ENCODE results near the gene COPS7A.
"Not testable (repeated sequence)": the region's sequence is repeated elsewhere in the genome, so short reads cannot be mapped to it uniquely, and the experiment has no call there.

COPS7A gene

DNA sequence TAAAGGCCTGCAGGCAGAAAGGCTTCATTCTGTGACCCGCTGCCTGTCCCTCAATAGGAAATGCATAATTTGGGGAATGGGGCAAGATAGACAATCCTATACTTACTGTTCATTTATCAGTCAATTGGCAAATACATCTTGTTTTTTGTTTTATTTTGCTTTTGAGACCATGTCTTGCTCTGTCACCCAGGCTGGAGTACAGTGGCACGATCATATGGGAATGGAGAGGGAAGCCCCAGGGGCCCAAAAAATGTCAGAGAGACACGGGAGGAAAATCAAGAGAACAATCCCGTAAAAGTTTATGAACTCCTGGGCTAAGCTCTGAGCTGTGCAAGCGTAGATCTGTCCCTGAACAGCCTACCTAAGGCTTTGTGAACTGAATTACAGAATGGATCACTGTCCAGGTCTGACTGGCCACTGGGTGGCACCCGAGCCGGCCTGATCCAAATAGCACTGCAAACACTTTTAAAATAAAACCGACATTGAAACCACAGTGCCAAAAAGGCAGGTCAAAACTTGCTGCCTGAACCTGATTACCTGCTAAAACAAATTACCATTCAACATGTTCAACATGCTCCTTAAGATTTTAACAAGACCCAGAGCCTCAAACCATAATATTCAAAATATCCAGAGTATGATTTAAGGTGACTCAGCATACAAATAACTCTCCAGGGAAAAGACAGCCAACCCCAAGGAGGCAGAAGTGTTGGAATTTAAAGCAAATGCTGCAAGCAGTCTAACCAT, 11.8 kb downstream of the COPS7A start:
- peaks cover 18% of the 10 kb centered on the region for H3K36me3 ChIP-seq (ENCODE audit: control insufficient read depth, insufficient read depth, low read length)
- H3K27ac ChIP-seq (ENCODE audit: low read depth, low read length, severe bottlenecking), result no peak overlapping the region
- H3K9me3 ChIP-seq (ENCODE audit: control insufficient read depth, low read length), result no peaks in the 10 kb centered on the region
- 39 to 41% methylated on average over 7 of the region's 8 CpGs for WGBS, 2 experiments (ENCODE audit: insufficient coverage in 2 of 2)
- no peak overlapping the region for H3K4me3 ChIP-seq (ENCODE audit: extremely low read depth, insufficient read depth, low read length, poor library complexity, severe bottlenecking)
- no peaks in the 10 kb centered on the region for H3K4me1 ChIP-seq (ENCODE audit: control insufficient read depth, insufficient read depth, low read length, poor library complexity, severe bottlenecking)

DNA sequence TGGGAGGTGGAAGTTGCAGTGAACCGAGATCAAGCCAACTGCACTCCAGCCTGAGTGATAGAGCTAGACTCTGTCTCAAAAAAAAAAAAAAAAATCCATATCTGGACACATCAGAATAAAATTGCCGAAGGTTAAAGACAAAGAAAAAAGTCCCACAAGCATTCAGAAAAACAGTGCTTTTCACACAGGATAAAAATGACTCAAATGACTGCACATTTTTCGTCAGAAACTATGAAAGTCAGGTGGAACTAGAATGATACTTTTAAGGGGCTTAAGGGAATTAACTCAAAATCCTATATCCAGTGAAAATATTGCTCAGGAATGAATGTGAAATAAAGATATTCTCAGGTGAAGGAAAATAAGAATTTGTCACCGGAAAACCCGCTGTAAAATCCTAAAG, 12.9 kb downstream of the COPS7A start:
- 96 to 100% methylated on average over 3 to 4 of the region's 5 CpGs for WGBS, 2 experiments (ENCODE audit: insufficient coverage in 2 of 2)
- Histone ChIP-seq H3K9me3 (ENCODE audit: control insufficient read depth, low read length) (no peaks in the 10 kb centered on the region), H3K27ac (ENCODE audit: low read depth, low read length, severe bottlenecking) (no peak overlapping the region), H3K4me1 (ENCODE audit: control insufficient read depth, insufficient read depth, low read length, poor library complexity, severe bottlenecking) (no peaks in the 10 kb centered on the region), H3K4me3 (ENCODE audit: extremely low read depth, insufficient read depth, low read length, poor library complexity, severe bottlenecking) (no peak overlapping the region), H3K36me3 (ENCODE audit: control insufficient read depth, insufficient read depth, low read length) (peaks cover 7% of the 10 kb centered on the region)

DNA sequence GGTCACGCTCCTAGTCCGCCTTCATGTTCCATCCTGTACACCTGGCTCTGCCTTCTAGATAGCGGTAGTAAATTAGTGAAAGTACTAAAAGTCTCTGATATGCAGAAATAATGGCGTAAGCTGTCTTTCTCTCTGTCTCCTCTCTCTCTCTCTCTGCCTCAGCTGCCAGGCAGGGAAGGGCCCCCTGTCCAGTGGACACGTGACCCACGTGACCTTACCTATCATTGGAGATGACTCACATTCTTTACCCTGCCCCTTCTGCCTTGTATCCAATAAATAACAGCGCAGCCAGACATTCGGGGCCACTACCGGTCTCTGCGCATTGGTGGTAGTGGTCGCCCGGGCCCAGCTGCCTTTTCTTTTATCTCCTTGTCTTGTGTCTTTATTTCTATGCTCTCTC, 18.2 kb downstream of the COPS7A start:
- not testable (repeated sequence) for H3K27ac ChIP-seq (ENCODE audit: low read depth, low read length, severe bottlenecking); H3K4me1 ChIP-seq (ENCODE audit: control insufficient read depth, insufficient read depth, low read length, poor library complexity, severe bottlenecking); H3K9me3 ChIP-seq (ENCODE audit: control insufficient read depth, low read length); H3K4me3 ChIP-seq (ENCODE audit: extremely low read depth, insufficient read depth, low read length, poor library complexity, severe bottlenecking)
- WGBS, 2 experiments (ENCODE audit: insufficient coverage in 2 of 2), result 87 to 90% methylated on average over 6 of the region's 12 CpGs
- H3K36me3 ChIP-seq (ENCODE audit: control insufficient read depth, insufficient read depth, low read length), result peaks cover 16% of the 10 kb centered on the region

DNA sequence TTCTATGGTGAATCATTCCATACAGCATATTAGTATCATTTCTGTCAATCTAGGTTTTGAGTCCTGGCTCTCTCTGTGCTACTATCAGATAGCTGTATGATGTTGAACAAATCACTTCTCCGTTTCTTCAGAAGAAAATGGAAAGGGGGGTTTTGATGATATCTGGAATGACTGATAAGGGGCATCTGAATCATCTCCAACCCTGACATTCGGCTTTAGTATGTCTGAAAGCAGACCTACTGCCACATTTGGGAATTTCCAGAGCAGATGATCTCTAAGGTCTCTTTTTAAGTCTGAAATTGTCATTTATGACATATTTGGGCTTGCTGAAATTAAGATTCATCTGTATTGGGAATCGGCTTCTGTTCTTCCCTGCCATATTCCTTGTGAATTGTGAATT, 19.0 kb downstream of the COPS7A start:
- Histone ChIP-seq H3K4me1 (ENCODE audit: control insufficient read depth, insufficient read depth, low read length, poor library complexity, severe bottlenecking) (no peaks in the 10 kb centered on the region), H3K4me3 (ENCODE audit: extremely low read depth, insufficient read depth, low read length, poor library complexity, severe bottlenecking) (no peak overlapping the region), H3K36me3 (ENCODE audit: control insufficient read depth, insufficient read depth, low read length) (peaks cover 23% of the 10 kb centered on the region), H3K9me3 (ENCODE audit: control insufficient read depth, low read length) (no peaks in the 10 kb centered on the region), H3K27ac (ENCODE audit: low read depth, low read length, severe bottlenecking) (no peak overlapping the region)
- 100% methylated on average over 2 of the region's 3 CpGs for WGBS, 2 experiments (ENCODE audit: insufficient coverage in 2 of 2)

DNA sequence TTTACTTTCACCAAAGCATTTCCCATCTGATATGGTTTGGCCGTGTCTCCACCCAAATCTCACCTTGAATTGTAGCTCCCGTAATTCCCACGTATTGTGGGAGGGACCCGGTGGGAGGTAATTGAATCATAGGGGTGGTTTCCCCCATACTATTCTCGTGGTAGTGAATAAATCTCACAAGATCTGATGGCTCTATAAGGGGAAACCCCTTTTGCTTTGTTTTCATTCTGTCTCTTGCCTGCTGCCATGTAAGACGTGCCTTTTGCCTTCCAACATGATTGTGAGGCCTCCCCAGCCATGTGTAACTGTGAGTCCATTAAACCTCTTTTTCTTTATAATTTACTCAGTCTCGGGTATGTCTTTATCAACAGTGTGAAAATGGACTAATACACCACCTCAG, 19.5 kb downstream of the COPS7A start:
- not testable (repeated sequence) for H3K27ac ChIP-seq (ENCODE audit: low read depth, low read length, severe bottlenecking); H3K4me1 ChIP-seq (ENCODE audit: control insufficient read depth, insufficient read depth, low read length, poor library complexity, severe bottlenecking); H3K9me3 ChIP-seq (ENCODE audit: control insufficient read depth, low read length); H3K4me3 ChIP-seq (ENCODE audit: extremely low read depth, insufficient read depth, low read length, poor library complexity, severe bottlenecking)
- 67 to 92% methylated on average over 3 of the region's 7 CpGs for WGBS, 2 experiments (ENCODE audit: insufficient coverage in 2 of 2)
- peaks cover 28% of the 10 kb centered on the region for H3K36me3 ChIP-seq (ENCODE audit: control insufficient read depth, insufficient read depth, low read length)

DNA sequence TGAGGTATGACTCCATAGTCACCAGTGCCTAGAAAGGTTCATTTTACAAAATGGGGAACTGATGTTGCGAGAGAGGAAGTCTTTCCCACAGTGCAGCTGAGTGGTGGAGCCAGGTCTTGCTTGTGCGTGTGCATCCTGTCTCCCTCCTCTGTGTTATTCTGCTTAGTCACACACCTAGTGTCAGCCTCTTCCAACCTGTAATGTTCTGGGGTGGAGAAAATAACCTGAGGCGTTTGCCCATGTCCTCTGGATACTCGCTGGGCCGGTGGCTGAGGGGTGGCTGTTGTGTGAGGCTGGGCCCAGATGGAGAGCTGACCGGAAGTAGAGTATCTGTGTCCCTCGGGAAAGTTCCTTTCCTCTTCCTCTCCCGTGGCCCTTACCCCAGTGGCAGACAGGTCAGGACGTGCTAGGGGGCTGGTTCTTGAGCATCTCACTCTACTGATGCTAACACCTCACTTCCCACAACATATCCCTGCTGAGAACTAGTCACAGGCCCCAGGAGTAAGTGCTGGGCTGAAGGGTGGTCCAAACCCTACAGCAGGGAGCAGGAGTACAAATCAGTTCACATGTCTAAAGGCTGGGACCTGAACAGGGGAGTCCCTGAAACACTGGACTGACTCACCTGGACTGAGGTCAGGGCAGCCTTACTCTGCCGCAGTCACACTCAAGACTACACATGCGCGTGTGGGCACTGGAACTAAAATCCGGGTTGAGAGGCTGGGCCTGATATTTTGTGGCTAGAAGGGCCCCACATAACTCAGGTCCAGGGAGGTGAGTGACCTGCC, 22.1 kb downstream of the COPS7A start:
- H3K27ac ChIP-seq (ENCODE audit: low read depth, low read length, severe bottlenecking), result peak overlapping the region; percentile 23
- 85 to 95% methylated on average over 5 to 11 of the region's 13 CpGs for WGBS, 2 experiments (ENCODE audit: insufficient coverage in 2 of 2)
- H3K36me3 ChIP-seq (ENCODE audit: control insufficient read depth, insufficient read depth, low read length), result peaks cover 54% of the 10 kb centered on the region

DNA sequence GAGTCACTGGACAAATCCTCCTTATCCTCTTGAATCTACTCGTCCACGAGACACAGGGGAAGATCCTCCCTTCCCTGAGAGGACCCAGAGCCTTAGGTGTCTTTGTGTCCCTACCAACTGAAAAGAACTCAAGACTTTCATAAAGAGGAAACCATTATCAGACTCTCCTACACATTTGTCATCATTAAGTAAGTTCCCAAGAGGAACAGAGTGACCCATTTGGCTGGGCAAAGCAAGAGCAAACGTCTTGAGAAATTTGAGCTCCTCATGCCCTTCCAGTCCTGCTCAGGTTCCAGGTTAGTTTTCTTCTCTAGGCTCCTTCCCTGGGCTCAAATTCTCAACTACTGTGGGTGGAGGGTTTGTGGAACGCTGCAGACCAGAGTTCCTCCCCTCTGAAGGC, 23.4 kb downstream of the COPS7A start:
- no peak overlapping the region for H3K27ac ChIP-seq (ENCODE audit: low read depth, low read length, severe bottlenecking)
- no peaks in the 10 kb centered on the region for H3K9me3 ChIP-seq (ENCODE audit: control insufficient read depth, low read length)
- WGBS, 2 experiments (ENCODE audit: insufficient coverage in 2 of 2), result 96 to 100% methylated on average over 3 of the region's 4 CpGs
- no peak overlapping the region for H3K4me3 ChIP-seq (ENCODE audit: extremely low read depth, insufficient read depth, low read length, poor library complexity, severe bottlenecking)
- peaks cover 6% of the 10 kb centered on the region for H3K4me1 ChIP-seq (ENCODE audit: control insufficient read depth, insufficient read depth, low read length, poor library complexity, severe bottlenecking)
- peaks cover 65% of the 10 kb centered on the region for H3K36me3 ChIP-seq (ENCODE audit: control insufficient read depth, insufficient read depth, low read length)

More for the DNA sequence above, 22.1 kb downstream of the COPS7A start:
- H3K9me3 ChIP-seq (ENCODE audit: control insufficient read depth, low read length), result no peaks in the 10 kb centered on the region
- H3K4me3 ChIP-seq (ENCODE audit: extremely low read depth, insufficient read depth, low read length, poor library complexity, severe bottlenecking), result no peak overlapping the region
- H3K4me1 ChIP-seq (ENCODE audit: control insufficient read depth, insufficient read depth, low read length, poor library complexity, severe bottlenecking), result no peaks in the 10 kb centered on the region

DNA sequence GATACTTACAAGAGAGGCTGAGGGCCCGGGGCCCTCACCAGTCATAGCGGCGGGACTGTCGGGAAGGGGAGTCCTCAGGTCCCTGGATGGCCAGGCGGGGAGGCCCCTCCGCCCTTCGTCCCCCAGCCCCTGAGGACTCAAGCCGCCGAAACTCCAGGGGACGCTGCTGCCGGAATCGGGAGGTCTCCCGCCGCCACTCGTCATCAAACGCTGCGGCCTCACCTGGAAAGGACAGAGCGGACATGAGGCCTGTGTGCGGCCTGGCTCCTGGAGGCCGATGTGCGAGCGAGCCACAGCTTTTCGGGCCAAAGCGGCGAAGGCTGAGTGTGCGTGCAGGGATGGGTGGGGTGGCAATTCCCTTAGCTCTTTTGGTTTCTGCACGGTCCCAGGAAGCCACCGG, 24.9 kb downstream of the COPS7A start:
- H3K4me3 ChIP-seq (ENCODE audit: extremely low read depth, insufficient read depth, low read length, poor library complexity, severe bottlenecking), result no peak overlapping the region
- H3K36me3 ChIP-seq (ENCODE audit: control insufficient read depth, insufficient read depth, low read length), result peaks cover 65% of the 10 kb centered on the region
- H3K9me3 ChIP-seq (ENCODE audit: control insufficient read depth, low read length), result no peaks in the 10 kb centered on the region
- no peak overlapping the region for H3K27ac ChIP-seq (ENCODE audit: low read depth, low read length, severe bottlenecking)
- WGBS, 2 experiments (ENCODE audit: insufficient coverage in 2 of 2), result 98% methylated on average over 27 to 28 of the region's 28 CpGs
- H3K4me1 ChIP-seq (ENCODE audit: control insufficient read depth, insufficient read depth, low read length, poor library complexity, severe bottlenecking), result peaks cover 7% of the 10 kb centered on the region

DNA sequence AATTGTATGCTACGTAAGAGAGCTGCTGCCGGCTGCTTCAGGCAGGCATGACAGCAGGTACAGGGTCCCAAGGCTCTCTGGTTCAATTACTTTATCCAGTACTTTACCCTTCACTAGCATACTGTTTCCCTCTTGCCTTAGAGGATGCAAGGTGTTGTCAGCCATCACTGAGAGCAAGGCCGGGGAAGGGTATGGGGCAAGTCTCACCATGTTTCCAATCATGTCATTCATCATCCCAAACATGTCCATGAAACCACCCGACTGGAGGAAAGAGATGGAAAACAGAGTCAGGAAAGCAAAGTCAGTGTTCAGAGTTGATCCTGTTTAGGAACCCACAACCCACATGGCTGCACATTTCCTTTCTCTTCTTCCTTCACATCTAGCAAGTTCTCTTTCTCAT, 26.7 kb downstream of the COPS7A start:
- H3K4me3 ChIP-seq (ENCODE audit: extremely low read depth, insufficient read depth, low read length, poor library complexity, severe bottlenecking), result no peak overlapping the region
- H3K9me3 ChIP-seq (ENCODE audit: control insufficient read depth, low read length), result no peaks in the 10 kb centered on the region
- peaks cover 11% of the 10 kb centered on the region for H3K4me1 ChIP-seq (ENCODE audit: control insufficient read depth, insufficient read depth, low read length, poor library complexity, severe bottlenecking)
- peaks cover 65% of the 10 kb centered on the region for H3K36me3 ChIP-seq (ENCODE audit: control insufficient read depth, insufficient read depth, low read length)
- H3K27ac ChIP-seq (ENCODE audit: low read depth, low read length, severe bottlenecking), result no peak overlapping the region
- WGBS, 2 experiments (ENCODE audit: insufficient coverage in 2 of 2), result 94 to 100% methylated on average over 2 to 3 of the region's 4 CpGs

DNA sequence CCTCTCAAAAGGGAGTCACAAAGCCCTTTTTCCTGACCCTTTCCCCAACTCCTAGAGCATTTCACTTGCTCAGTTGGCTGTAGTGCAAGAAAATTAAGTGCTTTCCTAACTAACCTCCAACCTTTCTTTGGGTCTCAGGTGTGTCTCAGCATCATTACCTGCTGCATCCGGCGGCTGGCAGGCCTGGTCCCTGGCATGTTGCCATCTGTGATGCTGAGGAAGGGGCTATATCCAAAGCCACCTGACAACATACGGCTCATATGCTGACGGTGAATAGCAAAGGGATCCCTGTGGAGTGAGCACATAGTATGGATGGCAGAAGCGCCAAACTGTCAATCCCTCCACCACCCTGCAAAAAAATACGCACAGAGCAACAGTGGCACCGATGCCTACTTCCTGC, 27.9 kb downstream of the COPS7A start:
- 92 to 94% methylated on average over 6 of the region's 7 CpGs for WGBS, 2 experiments (ENCODE audit: insufficient coverage in 2 of 2)
- Histone ChIP-seq H3K9me3 (ENCODE audit: control insufficient read depth, low read length) (no peaks in the 10 kb centered on the region), H3K27ac (ENCODE audit: low read depth, low read length, severe bottlenecking) (no peak overlapping the region), H3K4me1 (ENCODE audit: control insufficient read depth, insufficient read depth, low read length, poor library complexity, severe bottlenecking) (peaks cover 11% of the 10 kb centered on the region), H3K4me3 (ENCODE audit: extremely low read depth, insufficient read depth, low read length, poor library complexity, severe bottlenecking) (peak overlapping the region; percentile 99), H3K36me3 (ENCODE audit: control insufficient read depth, insufficient read depth, low read length) (peaks cover 53% of the 10 kb centered on the region)
